ENCODE measurements around the gene RAD51B.

- no peak for TF ChIP-seq CTCF (IDR thresholded peaks at IDR 0.05)
- TF ChIP-seq POLR2A (IDR thresholded peaks at IDR 0.05) = no peak
These were observed 607.9 kb downstream of the RAD51B start for GRCh38 chr14:68427550-68427890.

All from ovary (tissue), 3 donors.